ENCODE results near the gene FBXO42. TPM values are rescaled to one million over a fixed set of nuclear protein-coding genes. Genes with fewer than 3 reads are reported as not detected.

FBXO42 gene
- total and polyA plus RNA-seq, 2 of the 8 experiments (the other 6 are each of a cell fraction or from before 2014, with no cell fraction given), result 15.1 to 17.0 TPM

GRCh38 chr1:16394977-16395376 lies 42.7 kb upstream of the FBXO42 start (continued):
- no peak for TF ChIP-seq USF2 (IDR thresholded peaks at IDR 0.05; ENCODE audit: low read length)
- no peak for TF ChIP-seq BACH1 (IDR thresholded peaks at IDR 0.05; ENCODE audit: low read length)
